PFSK-1 (cell line): Measurements from ENCODE around the gene ZNHIT2.

Experiments
- FOXP2 ChIP-seq: optimal IDR thresholded peaks from 2 replicates; pipeline ENCODE3; 2011; ENCODE audit warnings: borderline replicate concordance, control low read depth, inconsistent platforms; ENCODE audit not compliant: insufficient read depth; ENCODE audit errors: extremely low read length, extremely low read depth
- POLR2AphosphoS5 ChIP-seq: IDR thresholded peaks from 2 replicates; pipeline ENCODE4 v1.6.1; 2012; ENCODE audit warnings: low read depth, mild to moderate bottlenecking, control low read depth, low read length, moderate library complexity
- REST ChIP-seq, 2 experiments: IDR thresholded peaks; 2 replicates each; pipeline versions ENCODE4 v1.6.1 to v1.8.0; 2011 to 2012; ENCODE audit warnings: low read depth in 2 of 2, low read length in 2 of 2, control low read depth in 1 of 2, inconsistent platforms in 1 of 2, mild to moderate bottlenecking in 1 of 2, moderate library complexity in 1 of 2; ENCODE audit not compliant: insufficient read depth in 1 of 2
- SIN3A ChIP-seq: IDR thresholded peaks from 2 replicates; pipeline ENCODE4 v1.6.1; 2012; ENCODE audit warnings: mild to moderate bottlenecking, low read length, moderate library complexity, borderline replicate concordance; ENCODE audit not compliant: insufficient read depth
- TAF1 ChIP-seq: IDR thresholded peaks from 2 replicates; pipeline ENCODE4 v1.6.1; 2012; ENCODE audit warnings: low read length, control low read depth, borderline replicate concordance; ENCODE audit not compliant: insufficient read depth

- TF ChIP-seq POLR2AphosphoS5 (no peak), REST (IDR thresholded peaks at IDR 0.05; ENCODE audit: insufficient read depth in 1 of 2, low read depth in 2 of 2, low read length in 2 of 2) (no peak), SIN3A (no peak), TAF1 (no peak), FOXP2 (no peak)
Observed at GRCh38 chr11:65156256-65156655, 38.8 kb upstream of the ZNHIT2 start.
